NCI-H2196 treated with DMSO at 0.1 percent for 48 hours (cell line): ENCODE results near the gene LCORL.
"Not testable (repeated sequence)": the region's sequence is repeated elsewhere in the genome, so short reads cannot be mapped to it uniquely, and the experiment has no call there.

Experiments used
- DNase-seq: peaks from one replicate; lab custom pipeline; 2025; ENCODE audit not compliant: unreplicated experiment; lab: John Stamatoyannopoulos, UW

LCORL gene

GRCh38 chr4:17933126-17933525, 88.4 kb downstream of the LCORL start:
- DNase-seq: no peak

GRCh38 chr4:17932041-17932440, 89.5 kb downstream of the LCORL start:
- DNase-seq: no peak

GRCh38 chr4:17930256-17930655, 91.3 kb downstream of the LCORL start:
- no peak for DNase-seq

- no peak for DNase-seq
Observed at GRCh38 chr4:17924189-17924588, 97.4 kb downstream of the LCORL start.

GRCh38 chr4:17921451-17921850, 100.1 kb downstream of the LCORL start:
- DNase-seq: no peak

- no peak for DNase-seq
Observed at GRCh38 chr4:17920681-17921080, 100.9 kb downstream of the LCORL start.

- no peak for DNase-seq
Observed at GRCh38 chr4:17915439-17915838, 106.1 kb downstream of the LCORL start.

- no peak for DNase-seq
Observed at GRCh38 chr4:17912011-17912410, 109.5 kb downstream of the LCORL start.

GRCh38 chr4:17911608-17912007, 109.9 kb downstream of the LCORL start:
- DNase-seq: no peak

GRCh38 chr4:17898553-17899055, 123.0 kb downstream of the LCORL start:
- DNase-seq: no peak

- DNase-seq: no peak
Observed at GRCh38 chr4:17895481-17895880, 126.1 kb downstream of the LCORL start.

GRCh38 chr4:17894421-17894820, 127.1 kb downstream of the LCORL start:
- DNase-seq: no peak

- DNase-seq: no peak
Observed at GRCh38 chr4:17889692-17890091, 131.9 kb downstream of the LCORL start.

GRCh38 chr4:17884511-17884910, 137.0 kb downstream of the LCORL start:
- DNase-seq: no peak

- DNase-seq: no peak
Observed at GRCh38 chr4:17884063-17884462, 137.5 kb downstream of the LCORL start.

GRCh38 chr4:17877661-17878060, 143.9 kb downstream of the LCORL start:
- no peak for DNase-seq

GRCh38 chr4:17876943-17877342, 144.6 kb downstream of the LCORL start:
- no peak for DNase-seq

- DNase-seq: no peak
Observed at GRCh38 chr4:17875402-17876070, 146.0 kb downstream of the LCORL start.

GRCh38 chr4:17869327-17869726, 152.2 kb downstream of the LCORL start:
- no peak for DNase-seq

GRCh38 chr4:17867276-17867675, 154.3 kb downstream of the LCORL start:
- DNase-seq: no peak

- no peak for DNase-seq
Observed at GRCh38 chr4:17866810-17867209, 154.7 kb downstream of the LCORL start.

GRCh38 chr4:17865866-17866363, 155.6 kb downstream of the LCORL start:
- DNase-seq: no peak

- not testable (repeated sequence) for DNase-seq
Observed at GRCh38 chr4:17861906-17862305, 159.6 kb downstream of the LCORL start.
